ENCODE measurements around the gene RETREG3. TPM values are rescaled to one million over a fixed set of nuclear protein-coding genes. Genes with fewer than 3 reads are reported as not detected.

Gene RETREG3
- total and polyA plus RNA-seq, 5 donors from 2014 or later: 116 to 243 (median 214) TPM

- H3K4me1 ChIP-seq (ENCODE audit: control insufficient read depth, insufficient read depth, low read length, poor library complexity, severe bottlenecking): peaks cover 55% of the 10 kb centered on the region
- Mint-ChIP-seq H3K27me3 (peaks cover 7% of the 10 kb centered on the region), H3K9me3 (no peaks in the 10 kb centered on the region), H3K4me3 (peak overlapping the region; percentile 100), H3K36me3 (peaks cover 26% of the 10 kb centered on the region), H3K27ac (peak overlapping the region; percentile 97 to 100 (median 100)), H3K4me1 (peaks cover 13 to 60% (median 41%) of the 10 kb centered on the region in 4 donors)
- H3K27ac ChIP-seq (ENCODE audit: insufficient read depth, low read length, poor library complexity, severe bottlenecking): peak overlapping the region; percentile 91
- H3K9me3 ChIP-seq (ENCODE audit: control insufficient read depth in 2 of 2, low read length in 2 of 2): no peaks in the 10 kb centered on the region
- ATAC-seq (ENCODE audit: low read depth in 2 of 2) (peak; percentile 47 to 58), DNase-seq (peak in 2 of 3 donors; percentile 36 to 63)
- no peaks in the 10 kb centered on the region for H3K27me3 ChIP-seq (ENCODE audit: control insufficient read depth, insufficient read depth, low read length)
- peaks cover 4% of the 10 kb centered on the region for H3K36me3 ChIP-seq (ENCODE audit: control insufficient read depth, insufficient read depth, low read length)
- peak overlapping the region; percentile 98 for H3K4me3 ChIP-seq (ENCODE audit: low read depth, low read length)
These were observed 631 bp downstream of the RETREG3 start for GRCh38 chr17:42608305-42609181.

GRCh38 chr17:42607769-42608168, 1.4 kb downstream of the RETREG3 start:
- H3K4me3 Mint-ChIP-seq: peak overlapping the region; percentile 100
- peaks cover 30% of the 10 kb centered on the region for H3K36me3 Mint-ChIP-seq
- peak overlapping the region; percentile 98 for H3K4me3 ChIP-seq (ENCODE audit: low read depth, low read length)
- peaks cover 20 to 67% (median 48%) of the 10 kb centered on the region in 4 donors for H3K4me1 Mint-ChIP-seq
- peaks cover 7% of the 10 kb centered on the region for H3K27me3 Mint-ChIP-seq
- peaks cover 9% of the 10 kb centered on the region for H3K36me3 ChIP-seq (ENCODE audit: control insufficient read depth, insufficient read depth, low read length)
- peaks cover 60% of the 10 kb centered on the region for H3K4me1 ChIP-seq (ENCODE audit: control insufficient read depth, insufficient read depth, low read length, poor library complexity, severe bottlenecking)
- no peaks in the 10 kb centered on the region for H3K9me3 ChIP-seq (ENCODE audit: control insufficient read depth in 2 of 2, low read length in 2 of 2)
- ATAC-seq (ENCODE audit: low read depth in 2 of 2) (no peak), DNase-seq (no peak)
- H3K27me3 ChIP-seq (ENCODE audit: control insufficient read depth, insufficient read depth, low read length): no peaks in the 10 kb centered on the region
- H3K27ac Mint-ChIP-seq: peak overlapping the region in 2 of 3 donors; percentile 38 to 97
- no peaks in the 10 kb centered on the region for H3K9me3 Mint-ChIP-seq
- peak overlapping the region; percentile 91 for H3K27ac ChIP-seq (ENCODE audit: insufficient read depth, low read length, poor library complexity, severe bottlenecking)

GRCh38 chr17:42603318-42603717, 5.9 kb downstream of the RETREG3 start:
- no peak for ATAC-seq (ENCODE audit: low read depth in 2 of 2)
- DNase-seq: no peak
- Mint-ChIP-seq H3K27ac (peak overlapping the region in 2 of 3 donors; percentile 42 to 69), H3K27me3 (no peaks in the 10 kb centered on the region), H3K9me3 (no peaks in the 10 kb centered on the region), H3K4me1 (peaks cover 20 to 88% (median 58%) of the 10 kb centered on the region in 4 donors), H3K4me3 (peak overlapping the region; percentile 4 to 100 (median 66)), H3K36me3 (peaks cover 31% of the 10 kb centered on the region)
- H3K27ac ChIP-seq (ENCODE audit: insufficient read depth, low read length, poor library complexity, severe bottlenecking): no peak overlapping the region
- peaks cover 32% of the 10 kb centered on the region for H3K36me3 ChIP-seq (ENCODE audit: control insufficient read depth, insufficient read depth, low read length)
- H3K4me1 ChIP-seq (ENCODE audit: control insufficient read depth, insufficient read depth, low read length, poor library complexity, severe bottlenecking): peaks cover 66% of the 10 kb centered on the region
- no peak overlapping the region for H3K4me3 ChIP-seq (ENCODE audit: low read depth, low read length)
- no peaks in the 10 kb centered on the region for H3K27me3 ChIP-seq (ENCODE audit: control insufficient read depth, insufficient read depth, low read length)
- H3K9me3 ChIP-seq (ENCODE audit: control insufficient read depth in 2 of 2, low read length in 2 of 2): no peaks in the 10 kb centered on the region

GRCh38 chr17:42598905-42599304, 10.3 kb downstream of the RETREG3 start:
- Mint-ChIP-seq H3K4me3 (peak overlapping the region in 3 of 4 donors; percentile 3 to 45 (median 35)), H3K4me1 (peaks cover 20 to 57% (median 32%) of the 10 kb centered on the region in 4 donors), H3K36me3 (peaks cover 20% of the 10 kb centered on the region), H3K27ac (peak overlapping the region in 2 of 3 donors; percentile 30 to 67), H3K9me3 (no peaks in the 10 kb centered on the region), H3K27me3 (no peaks in the 10 kb centered on the region)
- Histone ChIP-seq H3K27ac (ENCODE audit: insufficient read depth, low read length, poor library complexity, severe bottlenecking) (no peak overlapping the region), H3K4me1 (ENCODE audit: control insufficient read depth, insufficient read depth, low read length, poor library complexity, severe bottlenecking) (peaks cover 29% of the 10 kb centered on the region), H3K27me3 (ENCODE audit: control insufficient read depth, insufficient read depth, low read length) (no peaks in the 10 kb centered on the region), H3K4me3 (ENCODE audit: low read depth, low read length) (peak overlapping the region; percentile 37), H3K9me3 (ENCODE audit: control insufficient read depth in 2 of 2, low read length in 2 of 2) (no peaks in the 10 kb centered on the region), H3K36me3 (ENCODE audit: control insufficient read depth, insufficient read depth, low read length) (peaks cover 42% of the 10 kb centered on the region)
- DNase-seq: no peak
- ATAC-seq (ENCODE audit: low read depth in 2 of 2): no peak

GRCh38 chr17:42596386-42596785, 12.8 kb downstream of the RETREG3 start:
- Mint-ChIP-seq H3K4me1 (peaks cover 9 to 53% (median 26%) of the 10 kb centered on the region in 4 donors), H3K27me3 (no peaks in the 10 kb centered on the region), H3K36me3 (peaks cover 16% of the 10 kb centered on the region), H3K9me3 (no peaks in the 10 kb centered on the region), H3K4me3 (peak overlapping the region in 1 of 4 donors; percentile 1), H3K27ac (peak overlapping the region in 2 of 3 donors; percentile 15 to 39)
- no peak overlapping the region for H3K4me3 ChIP-seq (ENCODE audit: low read depth, low read length)
- H3K9me3 ChIP-seq (ENCODE audit: control insufficient read depth in 2 of 2, low read length in 2 of 2): no peaks in the 10 kb centered on the region
- H3K4me1 ChIP-seq (ENCODE audit: control insufficient read depth, insufficient read depth, low read length, poor library complexity, severe bottlenecking): peaks cover 13% of the 10 kb centered on the region
- no peak for DNase-seq
- no peaks in the 10 kb centered on the region for H3K27me3 ChIP-seq (ENCODE audit: control insufficient read depth, insufficient read depth, low read length)
- H3K36me3 ChIP-seq (ENCODE audit: control insufficient read depth, insufficient read depth, low read length): peaks cover 45% of the 10 kb centered on the region
- ATAC-seq (ENCODE audit: low read depth in 2 of 2): no peak
- H3K27ac ChIP-seq (ENCODE audit: insufficient read depth, low read length, poor library complexity, severe bottlenecking): no peak overlapping the region

GRCh38 chr17:42591411-42591810, 17.8 kb downstream of the RETREG3 start:
- DNase-seq: no peak
- Mint-ChIP-seq H3K4me1 (peaks cover 3 to 36% (median 18%) of the 10 kb centered on the region in 4 donors), H3K4me3 (no peak overlapping the region), H3K36me3 (peaks cover 19% of the 10 kb centered on the region), H3K9me3 (no peaks in the 10 kb centered on the region), H3K27ac (no peak overlapping the region), H3K27me3 (no peaks in the 10 kb centered on the region)
- Histone ChIP-seq H3K9me3 (ENCODE audit: control insufficient read depth in 2 of 2, low read length in 2 of 2) (no peaks in the 10 kb centered on the region), H3K27me3 (ENCODE audit: control insufficient read depth, insufficient read depth, low read length) (no peaks in the 10 kb centered on the region), H3K4me1 (ENCODE audit: control insufficient read depth, insufficient read depth, low read length, poor library complexity, severe bottlenecking) (no peaks in the 10 kb centered on the region), H3K27ac (ENCODE audit: insufficient read depth, low read length, poor library complexity, severe bottlenecking) (no peak overlapping the region), H3K36me3 (ENCODE audit: control insufficient read depth, insufficient read depth, low read length) (peaks cover 68% of the 10 kb centered on the region), H3K4me3 (ENCODE audit: low read depth, low read length) (no peak overlapping the region)
- no peak for ATAC-seq (ENCODE audit: low read depth in 2 of 2)

GRCh38 chr17:42590886-42591285, 18.3 kb downstream of the RETREG3 start:
- H3K27me3 Mint-ChIP-seq: no peaks in the 10 kb centered on the region

More at GRCh38 chr17:42590886-42591285, 18.3 kb downstream of the RETREG3 start:
- Histone ChIP-seq H3K27me3 (ENCODE audit: control insufficient read depth, insufficient read depth, low read length) (no peaks in the 10 kb centered on the region), H3K9me3 (ENCODE audit: control insufficient read depth in 2 of 2, low read length in 2 of 2) (no peaks in the 10 kb centered on the region), H3K27ac (ENCODE audit: insufficient read depth, low read length, poor library complexity, severe bottlenecking) (no peak overlapping the region), H3K4me3 (ENCODE audit: low read depth, low read length) (no peak overlapping the region), H3K4me1 (ENCODE audit: control insufficient read depth, insufficient read depth, low read length, poor library complexity, severe bottlenecking) (no peaks in the 10 kb centered on the region), H3K36me3 (ENCODE audit: control insufficient read depth, insufficient read depth, low read length) (peaks cover 69% of the 10 kb centered on the region)
- no peak for DNase-seq
- H3K4me1 Mint-ChIP-seq: peaks cover 0 to 35% (median 17%) of the 10 kb centered on the region in 4 donors
- H3K36me3 Mint-ChIP-seq: peaks cover 17% of the 10 kb centered on the region
- no peak overlapping the region for H3K27ac Mint-ChIP-seq
- H3K4me3 Mint-ChIP-seq: no peak overlapping the region
- H3K9me3 Mint-ChIP-seq: no peaks in the 10 kb centered on the region
- no peak for ATAC-seq (ENCODE audit: low read depth in 2 of 2)
